ENCODE results near the gene ZNF443.
A peak's percentile ranks its signal among the peaks of the same experiment; 100 is the strongest.
"Not testable (repeated sequence)": the region's sequence is repeated elsewhere in the genome, so short reads cannot be mapped to it uniquely, and the experiment has no call there.

Gene ZNF443

GRCh38 chr19:12440541-12441316 lies at the start of gene ZNF443:
ZNF443 (minus strand) TSS chr19:12441021; CDS start chr19:12440914, 107 bp downstream.
- DNase-seq (ENCODE audit: extremely low read depth, low read depth), result peak; percentile 89
- TF ChIP-seq CTCF (IDR thresholded peaks at IDR 0.05; ENCODE audit: low read depth, low read length), result no peak

DNA sequence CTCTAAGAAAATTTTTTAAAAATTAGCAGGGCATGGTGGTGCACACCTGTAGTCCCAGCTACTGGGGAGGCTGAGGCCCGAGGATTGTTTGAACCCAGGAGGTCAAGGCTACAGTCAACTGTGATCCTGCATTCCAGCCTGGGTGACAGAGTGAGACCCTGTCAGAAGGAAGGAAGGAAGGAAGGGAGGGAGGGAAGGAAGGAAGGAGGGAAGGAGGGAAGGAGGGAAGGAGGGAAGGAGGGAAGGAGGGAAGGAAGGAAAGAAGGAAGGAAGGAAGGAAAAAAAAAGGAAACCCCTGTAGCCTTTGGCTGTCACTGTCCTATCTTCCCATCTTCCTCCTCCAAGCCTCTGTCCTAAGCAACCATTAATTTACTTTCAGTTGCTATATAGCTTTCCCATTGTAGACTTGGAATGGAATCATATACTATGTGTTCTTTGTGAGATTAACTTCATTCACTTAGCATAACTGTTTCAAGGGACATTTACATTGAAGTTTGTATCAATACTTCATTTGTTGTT lies 45.5 kb upstream of the ZNF443 start:
- DNase-seq (ENCODE audit: extremely low read depth, low read depth), result not testable (repeated sequence)

- no peak for TF ChIP-seq CTCF (IDR thresholded peaks at IDR 0.05; ENCODE audit: low read depth, low read length)
- DNase-seq (ENCODE audit: extremely low read depth, low read depth), result no peak
Observed at GRCh38 chr19:12485571-12485970, 44.8 kb upstream of the ZNF443 start.

DNA sequence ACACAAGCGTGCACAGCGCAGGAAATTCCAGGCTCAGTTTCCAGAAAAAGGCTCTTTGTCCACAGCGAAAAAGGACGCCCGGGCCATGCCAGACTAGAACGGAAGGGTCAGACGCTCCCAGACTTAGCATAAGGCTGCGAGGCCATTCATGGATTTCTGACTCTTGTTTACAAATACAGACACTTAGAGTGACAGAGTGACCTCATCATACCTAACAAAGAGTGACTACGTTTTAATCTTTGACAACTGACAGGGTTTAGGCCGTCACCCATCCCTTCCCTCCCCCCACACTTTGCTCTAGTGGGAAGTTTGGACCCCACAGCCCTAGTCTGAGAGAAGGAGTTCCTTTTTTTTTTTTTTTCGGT lies 44.2 kb upstream of the ZNF443 start:
- TF ChIP-seq CTCF (IDR thresholded peaks at IDR 0.05; ENCODE audit: low read depth, low read length), result no peak
- no peak for DNase-seq (ENCODE audit: extremely low read depth, low read depth)

GRCh38 chr19:12484371-12485051 lies 43.7 kb upstream of the ZNF443 start, which contains the start of gene ZNF709:
ZNF709 (minus strand) TSS chr19:12484816; CDS start chr19:12484657, 159 bp downstream.
- no peak for DNase-seq (ENCODE audit: extremely low read depth, low read depth)
- no peak for TF ChIP-seq CTCF (IDR thresholded peaks at IDR 0.05; ENCODE audit: low read depth, low read length)

DNA sequence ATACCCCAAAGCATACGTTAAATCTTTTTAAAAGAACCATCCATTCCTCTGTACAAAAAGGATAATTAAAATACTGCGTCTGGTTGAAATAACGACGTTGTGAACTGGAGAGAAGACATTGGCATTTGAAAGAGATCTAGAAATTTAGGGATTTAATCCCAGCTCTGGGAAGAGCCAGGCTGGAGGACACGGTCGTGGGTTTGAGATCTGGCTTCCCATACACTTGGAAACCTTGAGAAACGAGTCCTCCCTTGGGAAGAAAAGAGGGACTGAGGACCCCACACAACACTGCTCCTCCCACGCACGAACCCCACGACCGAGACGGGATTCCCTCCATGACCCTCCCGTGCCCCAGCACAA lies 43.2 kb upstream of the ZNF443 start:
- DNase-seq (ENCODE audit: extremely low read depth, low read depth), result no peak
- no peak for TF ChIP-seq CTCF (IDR thresholded peaks at IDR 0.05; ENCODE audit: low read depth, low read length)

- TF ChIP-seq CTCF (IDR thresholded peaks at IDR 0.05; ENCODE audit: low read depth, low read length), result no peak
- no peak for DNase-seq (ENCODE audit: extremely low read depth, low read depth)
Observed at GRCh38 chr19:12482509-12482886, 41.7 kb upstream of the ZNF443 start.
